HCT116 (cell line): ENCODE results near the gene VCPKMT. TPM values are rescaled to one million over a fixed set of nuclear protein-coding genes. Genes with fewer than 3 reads are reported as not detected.

ENCODE experiments used
- ATAC-seq: fragments of 200-7000 bp; cut with Tn5 transposase; 2 replicates; pipeline ENCODE4 v1.9.1; 2020; ENCODE audit warnings: mild to moderate bottlenecking, moderate library complexity
- Bru-seq: library from RNA; stranded (reverse); fragments of 400-500 nt; gene quantifications from one replicate; lab custom pipeline; 2021; lab: Mats Ljungman, UMichigan
- BruChase-seq, 2 experiments: library from RNA; stranded (reverse); fragments of 400-500 nt; gene quantifications; one replicate each; lab custom pipeline; 2021; lab: Mats Ljungman, UMichigan
- BruUV-seq: library from RNA; stranded (reverse); fragments of 400-500 nt; replicated peaks from 2 replicates; lab custom pipeline; 2021; lab: Mats Ljungman, UMichigan
- CTCF ChIA-PET: fragments of 300-600 bp; sonication (Branson Sonifier 250); formaldehyde crosslinking; loops from one replicate; lab custom pipeline; 2021; ENCODE audit warnings: antibody characterized with exemption; lab: Charles Lee
- POLR2A ChIA-PET: fragments of 300-600, 350-600 bp; sonication (Branson Sonifier 250); formaldehyde crosslinking; loops from one replicate; lab custom pipeline; 2021; ENCODE audit warnings: antibody characterized with exemption; lab: Charles Lee
- RAD21 ChIA-PET, 2 experiments: fragments of 300-600 bp; sonication (Branson Sonifier 250); formaldehyde crosslinking; loops; one replicate each; lab custom pipeline; 2023; ENCODE audit warnings: low total read pairs in 2 of 2; ENCODE audit not compliant: uncharacterized antibody in 2 of 2, unreplicated experiment in 2 of 2, low non-redundant PET in 1 of 2; lab: Charles Lee
- DNase-seq: peaks from one replicate; pipeline ENCODE4 v3.0.0-alpha.2; 2010; ENCODE audit warnings: low read depth, low spot score
- H2AFZ ChIP-seq: fragments of 200-600 bp; shearing (Covaris generic), sonication (generic); 2 replicates; pipeline ENCODE4 v1.6.1; 2017; ENCODE audit warnings: low read depth, mixed run types, mixed read lengths, antibody characterized with exemption, low read length; ENCODE audit not compliant: poor library complexity, severe bottlenecking
- H3K27ac ChIP-seq: 2 replicates; pipeline ENCODE4 v1.5.1; 2012; ENCODE audit warnings: low read depth, low read length
- H3K27me3 ChIP-seq: fragments of 200-600 bp; sonication (generic); 2 replicates; pipeline ENCODE4 v1.6.1; 2016; ENCODE audit warnings: mixed run types, low read length, mixed read lengths; ENCODE audit not compliant: insufficient read depth
- H3K36me3 ChIP-seq, 2 experiments: fragments of 200-500 bp in 1 of 2; fragments of 200-600 bp in 1 of 2; sonication (Bioruptor generic) in 1 of 2; sonication (generic) in 1 of 2; 2 replicates each; pipeline versions ENCODE4 v1.5.1 to v1.6.1; 2014 to 2016; ENCODE audit warnings: low read length in 2 of 2, inconsistent platforms in 1 of 2, mixed read lengths in 1 of 2, mixed run types in 1 of 2; ENCODE audit not compliant: insufficient read depth in 2 of 2, control insufficient read depth in 1 of 2
- H3K4me1 ChIP-seq, 2 experiments: fragments of 200-600 bp in 1 of 2; sonication (generic) in 1 of 2; 2 replicates each; pipeline versions ENCODE4 v1.5.1 to v1.6.1; 2012 to 2017; ENCODE audit warnings: low read length in 2 of 2, inconsistent platforms in 1 of 2, mild to moderate bottlenecking in 1 of 2, mixed read lengths in 1 of 2, mixed run types in 1 of 2, moderate library complexity in 1 of 2; ENCODE audit not compliant: insufficient read depth in 2 of 2, control insufficient read depth in 1 of 2
- H3K4me2 ChIP-seq: fragments of 200-600 bp; sonication (generic); 2 replicates; pipeline ENCODE4 v1.6.1; 2017; ENCODE audit warnings: mixed run types, low read length, mixed read lengths
- H3K4me3 ChIP-seq, 2 experiments: fragments of 200-600 bp in 1 of 2; sonication (generic) in 1 of 2; replicated peaks in 1 of 2; 2 replicates each; pipeline ENCODE4 v1.5.1; 2011 to 2016; ENCODE audit warnings: low read length in 2 of 2, control low read depth in 1 of 2, low read depth in 1 of 2, mild to moderate bottlenecking in 1 of 2, mixed read lengths in 1 of 2, mixed run types in 1 of 2
- H3K79me2 ChIP-seq: fragments of 200-600 bp; sonication (generic); 2 replicates; pipeline ENCODE4 v1.6.1; 2017; ENCODE audit warnings: mild to moderate bottlenecking, mixed run types, low read length, moderate library complexity, mixed read lengths; ENCODE audit not compliant: insufficient read depth
- H3K9ac ChIP-seq: fragments of 200-600 bp; sonication (generic); 2 replicates; pipeline ENCODE4 v1.6.1; 2016; ENCODE audit warnings: low read length, mixed read lengths
- H3K9me2 ChIP-seq: fragments of 200-600 bp; sonication (generic), shearing (Covaris generic); 2 replicates; pipeline ENCODE4 v1.6.1; 2017; ENCODE audit warnings: mixed run types, mild to moderate bottlenecking, moderate library complexity; ENCODE audit not compliant: insufficient read depth
- H3K9me3 ChIP-seq, 2 experiments: fragments of 200-500 bp in 1 of 2; fragments of 200-600 bp in 1 of 2; sonication (Bioruptor generic) in 1 of 2; sonication (generic) in 1 of 2; 2 replicates each; pipeline ENCODE4 v1.6.1; 2014 to 2017; ENCODE audit warnings: low read length in 2 of 2, mixed read lengths in 2 of 2, inconsistent platforms in 1 of 2, low read depth in 1 of 2, mild to moderate bottlenecking in 1 of 2, mixed run types in 1 of 2, moderate library complexity in 1 of 2; ENCODE audit not compliant: control insufficient read depth in 1 of 2, insufficient read depth in 1 of 2
- H4K20me1 ChIP-seq: fragments of 200-600 bp; sonication (generic), shearing (Covaris generic); 2 replicates; pipeline ENCODE4 v1.6.1; 2017; ENCODE audit warnings: mixed run types, mild to moderate bottlenecking, moderate library complexity; ENCODE audit not compliant: insufficient read depth
- CBX3 ChIP-seq: IDR thresholded peaks from 2 replicates; pipeline ENCODE4 v1.6.1; 2012; ENCODE audit warnings: low read depth
- CTCF ChIP-seq, 3 experiments: fragments of 200-600 bp in 1 of 3; sonication (generic) in 1 of 3; IDR thresholded peaks in 2 of 3; conservative IDR thresholded peaks in 1 of 3; 2 replicates each; pipeline ENCODE4 v1.5.1; 2012 to 2017; ENCODE audit warnings: low read depth in 2 of 3, low read length in 2 of 3, antibody characterized with exemption in 1 of 3, borderline replicate concordance in 1 of 3, control low read depth in 1 of 3, mild to moderate bottlenecking in 1 of 3, mixed read lengths in 1 of 3, mixed run types in 1 of 3, moderate library complexity in 1 of 3; ENCODE audit not compliant: insufficient read depth in 1 of 3
- EGR1 ChIP-seq: IDR thresholded peaks from 2 replicates; pipeline ENCODE4 v1.6.1; 2012; ENCODE audit warnings: low read depth
- EZH2phosphoT487 ChIP-seq: fragments of 200-600 bp; IDR thresholded peaks from 2 replicates; pipeline ENCODE4 v1.6.1; 2018; ENCODE audit warnings: antibody characterized with exemption, borderline replicate concordance
- JUND ChIP-seq: IDR thresholded peaks from 2 replicates; pipeline ENCODE4 v1.6.1; 2012
- POLR2A ChIP-seq: IDR thresholded peaks from 2 replicates; pipeline ENCODE4 v1.7.0; 2011; ENCODE audit warnings: borderline replicate concordance; ENCODE audit not compliant: insufficient read depth, insufficient read length; ENCODE audit errors: extremely low read depth
- POLR2AphosphoS5 ChIP-seq: IDR thresholded peaks from 2 replicates; pipeline ENCODE4 v1.6.1; 2011; ENCODE audit warnings: mild to moderate bottlenecking, low read depth, low read length, moderate library complexity
- RAD21 ChIP-seq: IDR thresholded peaks from 2 replicates; pipeline ENCODE4 v1.6.1; 2012; ENCODE audit warnings: low read depth, mild to moderate bottlenecking
- SRF ChIP-seq: IDR thresholded peaks from 2 replicates; pipeline ENCODE4 v1.6.1; 2012; ENCODE audit warnings: low read depth
- TCF7L2 ChIP-seq: IDR thresholded peaks from 2 replicates; pipeline ENCODE4 v1.7.0; 2011; ENCODE audit warnings: borderline replicate concordance, inconsistent platforms; ENCODE audit not compliant: insufficient read depth, insufficient read length; ENCODE audit errors: extremely low read depth
- YY1 ChIP-seq: IDR thresholded peaks from 2 replicates; pipeline ENCODE4 v1.6.1; 2011; ENCODE audit warnings: low read length, low read depth, moderate library complexity, mild to moderate bottlenecking; ENCODE audit not compliant: insufficient replicate concordance; ENCODE audit errors: extremely low read depth
- ZBTB33 ChIP-seq: IDR thresholded peaks from 2 replicates; pipeline ENCODE4 v1.6.1; 2011; ENCODE audit warnings: mild to moderate bottlenecking, low read length, moderate library complexity; ENCODE audit not compliant: insufficient replicate concordance; ENCODE audit errors: extremely low read depth
- ZFX ChIP-seq: fragments of 450-650 bp; IDR thresholded peaks from 2 replicates; pipeline ENCODE4 v1.6.1; 2017
- intact Hi-C: fragments of 100-400 bp; cut with micrococcal nuclease; formaldehyde crosslinking; loops from 2 replicates; pipeline ENCODE4 v1.10.0; 2022
- long read RNA-seq: library from polyadenylated mRNA; unstranded; transcript quantifications from one replicate; pipeline ENCODE4 v2.0.0, GENCODE V29; 2021; ENCODE audit not compliant: unreplicated experiment
- polyA plus RNA-seq: library from polyadenylated mRNA; unstranded; fragments of >200 nt; gene quantifications from 2 replicates; pipeline ENCODE4 v1.2.1, GENCODE V29; 2012; ENCODE audit warnings: missing spikeins
- total RNA-seq: library from RNA; stranded (reverse); gene quantifications from one replicate; pipeline ENCODE4 v1.2.1, GENCODE V29; 2021; ENCODE audit not compliant: unreplicated experiment
- TF ChIP-seq, protein P1 (sequence below): IDR thresholded peaks from 2 replicates; pipeline ENCODE4 v1.6.1; 2012; ENCODE audit warnings: low read depth
- TF ChIP-seq, protein P2 (sequence below): IDR thresholded peaks from 2 replicates; pipeline ENCODE4 v1.6.1; 2012

Gene VCPKMT
- total RNA-seq (9.7 TPM), Bru-seq, nascent RNA (percentile 96 among the genes with signal in this experiment), BruChase-seq, experiment 1, labeled RNA remaining after a 6-hour chase (percentile 84 among the genes with signal in this experiment), BruChase-seq, experiment 2, labeled RNA remaining after a 2-hour chase (percentile 93 among the genes with signal in this experiment)
- 3.3 and 4.0 TPM in 2 replicates for polyA plus RNA-seq
- long read RNA-seq, transcript VCPKMT-202 (6 exons, 1,761 nt): major isoform, 6 of 14 reads
- long read RNA-seq, partial matches to known transcripts: 2 of 14 reads
- long read RNA-seq, other reads (novel, unspliced or antisense): 4 of 14 reads

DNA sequence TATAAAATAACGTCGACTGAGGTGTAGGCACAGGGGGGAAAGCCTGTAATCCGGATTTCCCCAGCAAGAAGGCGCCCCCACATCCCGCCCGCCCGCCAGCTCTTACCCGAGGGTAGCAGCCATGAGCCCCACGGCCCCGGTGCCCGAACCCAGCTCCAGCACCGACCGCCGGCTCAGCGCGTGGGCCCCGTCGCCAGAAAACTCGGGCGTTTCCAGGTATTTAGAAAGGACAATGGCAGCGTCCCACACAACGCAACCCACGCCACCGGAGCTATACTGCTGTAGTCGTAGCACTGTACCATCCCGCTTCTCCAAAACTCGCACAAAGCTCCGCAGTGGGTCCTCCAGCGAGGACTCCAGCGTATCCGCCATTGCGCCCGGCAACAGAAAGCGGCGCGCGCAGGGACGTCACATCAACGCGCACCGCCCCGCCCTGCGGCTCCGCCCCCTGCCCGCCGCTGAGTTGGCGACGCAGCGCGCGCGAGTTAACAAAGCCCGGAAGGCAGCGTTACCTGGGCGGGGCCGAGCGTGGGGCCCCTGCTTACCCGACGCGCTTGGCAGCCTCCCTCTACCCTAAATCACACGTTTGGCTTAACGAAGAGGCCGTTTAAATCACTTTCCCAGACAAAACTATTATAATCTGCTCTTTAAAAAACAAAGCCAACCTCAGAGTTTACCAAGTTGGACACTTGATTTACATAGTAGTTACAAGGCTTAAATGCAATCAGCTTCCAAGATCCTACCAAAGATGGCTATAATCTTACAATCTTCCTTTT, at the start of gene VCPKMT:
TSS of gene VCPKMT (minus strand) at position 392 of the 776 bp plus-strand sequence. CDS start at position 372, 20 bp downstream.
- H3K4me1 ChIP-seq: peaks cover 7 to 11% of the 10 kb centered on the region in 2 experiments
- ATAC-seq (peak; percentile 100), DNase-seq (peak; percentile 73)
- intact Hi-C loops: loop anchor here (5.0 kb wide), 1 partner anchor 494 kb away; the partner anchor contains the start of genes MGAT2 and RPL36AL
- H3K79me2 ChIP-seq: peaks cover 47% of the 10 kb centered on the region
- POLR2A ChIA-PET: interaction anchor here (0.8 to 1.4 kb wide), 4 partner anchors 9 to 254 kb away, joined by 3 to 4 read pairs (median 4); no protein-coding TSS in a partner anchor
- H3K27ac ChIP-seq: peak within 1 kb of the TSS; percentile 50
- no peaks in the 10 kb centered on the region for H3K9me2 ChIP-seq
- H3K4me3 ChIP-seq: peak within 1 kb of the TSS; percentile 76 to 90
- no peaks in the 10 kb centered on the region for H3K9me3 ChIP-seq
- CTCF ChIA-PET: interaction anchor here (1.2 kb wide), 1 partner anchor 12 kb away, joined by 7 read pairs; no protein-coding TSS in a partner anchor
- peaks cover 21 to 23% of the 10 kb centered on the region in 2 experiments for H3K36me3 ChIP-seq
- BruUV-seq: no TSS peak
- peak within 1 kb of the TSS; percentile 86 for H3K4me2 ChIP-seq
- RAD21 ChIA-PET: no interaction called here
- peak within 1 kb of the TSS; percentile 95 for H2AFZ ChIP-seq
- no peaks in the 10 kb centered on the region for H4K20me1 ChIP-seq
- H3K27me3 ChIP-seq: no peaks in the 10 kb centered on the region
- H3K9ac ChIP-seq: peak within 1 kb of the TSS; percentile 93
- TF ChIP-seq, protein P1, sequence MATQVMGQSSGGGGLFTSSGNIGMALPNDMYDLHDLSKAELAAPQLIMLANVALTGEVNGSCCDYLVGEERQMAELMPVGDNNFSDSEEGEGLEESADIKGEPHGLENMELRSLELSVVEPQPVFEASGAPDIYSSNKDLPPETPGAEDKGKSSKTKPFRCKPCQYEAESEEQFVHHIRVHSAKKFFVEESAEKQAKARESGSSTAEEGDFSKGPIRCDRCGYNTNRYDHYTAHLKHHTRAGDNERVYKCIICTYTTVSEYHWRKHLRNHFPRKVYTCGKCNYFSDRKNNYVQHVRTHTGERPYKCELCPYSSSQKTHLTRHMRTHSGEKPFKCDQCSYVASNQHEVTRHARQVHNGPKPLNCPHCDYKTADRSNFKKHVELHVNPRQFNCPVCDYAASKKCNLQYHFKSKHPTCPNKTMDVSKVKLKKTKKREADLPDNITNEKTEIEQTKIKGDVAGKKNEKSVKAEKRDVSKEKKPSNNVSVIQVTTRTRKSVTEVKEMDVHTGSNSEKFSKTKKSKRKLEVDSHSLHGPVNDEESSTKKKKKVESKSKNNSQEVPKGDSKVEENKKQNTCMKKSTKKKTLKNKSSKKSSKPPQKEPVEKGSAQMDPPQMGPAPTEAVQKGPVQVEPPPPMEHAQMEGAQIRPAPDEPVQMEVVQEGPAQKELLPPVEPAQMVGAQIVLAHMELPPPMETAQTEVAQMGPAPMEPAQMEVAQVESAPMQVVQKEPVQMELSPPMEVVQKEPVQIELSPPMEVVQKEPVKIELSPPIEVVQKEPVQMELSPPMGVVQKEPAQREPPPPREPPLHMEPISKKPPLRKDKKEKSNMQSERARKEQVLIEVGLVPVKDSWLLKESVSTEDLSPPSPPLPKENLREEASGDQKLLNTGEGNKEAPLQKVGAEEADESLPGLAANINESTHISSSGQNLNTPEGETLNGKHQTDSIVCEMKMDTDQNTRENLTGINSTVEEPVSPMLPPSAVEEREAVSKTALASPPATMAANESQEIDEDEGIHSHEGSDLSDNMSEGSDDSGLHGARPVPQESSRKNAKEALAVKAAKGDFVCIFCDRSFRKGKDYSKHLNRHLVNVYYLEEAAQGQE: no peak
- peak; percentile 49; the same call in 1 of the 2 replicates for TF ChIP-seq CBX3
- TF ChIP-seq SRF: peak; percentile 92
- no peak for TF ChIP-seq EZH2phosphoT487
- TF ChIP-seq CTCF (IDR thresholded peaks at IDR 0.05 in 2 of 3, conservative IDR thresholded peaks at IDR 0.05 in 1 of 3; ENCODE audit: borderline replicate concordance in 1 of 3, insufficient read depth in 1 of 3, low read depth in 2 of 3, low read length in 2 of 3): no peak
- TF ChIP-seq, protein P2, sequence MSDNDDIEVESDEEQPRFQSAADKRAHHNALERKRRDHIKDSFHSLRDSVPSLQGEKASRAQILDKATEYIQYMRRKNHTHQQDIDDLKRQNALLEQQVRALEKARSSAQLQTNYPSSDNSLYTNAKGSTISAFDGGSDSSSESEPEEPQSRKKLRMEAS: peak; percentile 86
- TF ChIP-seq ZFX: peak; percentile 44; the same call in 1 of the 2 replicates
- TF ChIP-seq YY1: peak; percentile 97
- peak; percentile 61 for TF ChIP-seq TCF7L2
- TF ChIP-seq RAD21: 0 out of 2 replicates have a peak, but pooled peaks have one; percentile 11
- peak; percentile 69 for TF ChIP-seq ZBTB33
- TF ChIP-seq POLR2A: peak; percentile 78
- TF ChIP-seq POLR2AphosphoS5: peak; percentile 88
- 0 out of 2 replicates have a peak, but pooled peaks have one; percentile 3 for TF ChIP-seq JUND
- TF ChIP-seq EGR1: peak; percentile 59
